ENCODE results near the gene DPP10. TPM values are rescaled to one million over a fixed set of nuclear protein-coding genes. Genes with fewer than 3 reads are reported as not detected.

DPP10 gene
- total and polyA plus RNA-seq, 4 donors: 0.04 to 4.1 (median 0.48) TPM

DNA sequence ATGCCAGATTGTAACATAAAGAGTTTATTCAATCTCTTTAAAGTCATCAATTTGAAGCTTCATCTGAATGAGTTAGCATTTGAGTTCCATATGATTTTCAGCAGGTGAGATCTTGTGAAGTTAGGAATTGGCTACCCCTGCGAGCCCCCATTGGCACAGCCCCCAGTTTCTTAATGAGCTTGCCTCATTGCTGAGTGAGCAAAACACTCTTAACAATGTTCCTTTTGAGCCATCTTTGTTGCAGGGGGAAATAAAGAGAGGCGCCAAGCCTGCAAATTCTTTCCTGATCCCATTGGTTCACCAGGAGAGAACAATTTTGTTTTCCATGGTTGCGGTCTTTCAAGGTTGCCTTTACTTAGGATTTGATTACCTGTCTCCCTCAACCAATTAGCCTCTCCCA is 18.7 kb downstream of the DPP10 start:
- no peak for TF ChIP-seq YY1 (IDR thresholded peaks at IDR 0.05)
- no peak for TF ChIP-seq HNF4A (conservative IDR thresholded peaks at IDR 0.05)
- no peak for TF ChIP-seq FOXA1 (IDR thresholded peaks at IDR 0.05)
- TF ChIP-seq TAF1 (conservative IDR thresholded peaks at IDR 0.05): no peak
- no peak for TF ChIP-seq FOXA2 (IDR thresholded peaks at IDR 0.05)
- TF ChIP-seq GABPA (IDR thresholded peaks at IDR 0.05 in 1 of 2, conservative IDR thresholded peaks at IDR 0.05 in 1 of 2): no peak
- TF ChIP-seq, protein P1, sequence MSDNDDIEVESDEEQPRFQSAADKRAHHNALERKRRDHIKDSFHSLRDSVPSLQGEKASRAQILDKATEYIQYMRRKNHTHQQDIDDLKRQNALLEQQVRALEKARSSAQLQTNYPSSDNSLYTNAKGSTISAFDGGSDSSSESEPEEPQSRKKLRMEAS (IDR thresholded peaks at IDR 0.05): no peak
- no peak for TF ChIP-seq RAD21 (IDR thresholded peaks at IDR 0.05)
- TF ChIP-seq, protein P2, sequence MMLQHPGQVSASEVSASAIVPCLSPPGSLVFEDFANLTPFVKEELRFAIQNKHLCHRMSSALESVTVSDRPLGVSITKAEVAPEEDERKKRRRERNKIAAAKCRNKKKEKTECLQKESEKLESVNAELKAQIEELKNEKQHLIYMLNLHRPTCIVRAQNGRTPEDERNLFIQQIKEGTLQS (IDR thresholded peaks at IDR 0.05): no peak
- TF ChIP-seq EGR1 (IDR thresholded peaks at IDR 0.05; ENCODE audit: low read depth in 2 of 2): no peak
- TF ChIP-seq, protein P3, sequence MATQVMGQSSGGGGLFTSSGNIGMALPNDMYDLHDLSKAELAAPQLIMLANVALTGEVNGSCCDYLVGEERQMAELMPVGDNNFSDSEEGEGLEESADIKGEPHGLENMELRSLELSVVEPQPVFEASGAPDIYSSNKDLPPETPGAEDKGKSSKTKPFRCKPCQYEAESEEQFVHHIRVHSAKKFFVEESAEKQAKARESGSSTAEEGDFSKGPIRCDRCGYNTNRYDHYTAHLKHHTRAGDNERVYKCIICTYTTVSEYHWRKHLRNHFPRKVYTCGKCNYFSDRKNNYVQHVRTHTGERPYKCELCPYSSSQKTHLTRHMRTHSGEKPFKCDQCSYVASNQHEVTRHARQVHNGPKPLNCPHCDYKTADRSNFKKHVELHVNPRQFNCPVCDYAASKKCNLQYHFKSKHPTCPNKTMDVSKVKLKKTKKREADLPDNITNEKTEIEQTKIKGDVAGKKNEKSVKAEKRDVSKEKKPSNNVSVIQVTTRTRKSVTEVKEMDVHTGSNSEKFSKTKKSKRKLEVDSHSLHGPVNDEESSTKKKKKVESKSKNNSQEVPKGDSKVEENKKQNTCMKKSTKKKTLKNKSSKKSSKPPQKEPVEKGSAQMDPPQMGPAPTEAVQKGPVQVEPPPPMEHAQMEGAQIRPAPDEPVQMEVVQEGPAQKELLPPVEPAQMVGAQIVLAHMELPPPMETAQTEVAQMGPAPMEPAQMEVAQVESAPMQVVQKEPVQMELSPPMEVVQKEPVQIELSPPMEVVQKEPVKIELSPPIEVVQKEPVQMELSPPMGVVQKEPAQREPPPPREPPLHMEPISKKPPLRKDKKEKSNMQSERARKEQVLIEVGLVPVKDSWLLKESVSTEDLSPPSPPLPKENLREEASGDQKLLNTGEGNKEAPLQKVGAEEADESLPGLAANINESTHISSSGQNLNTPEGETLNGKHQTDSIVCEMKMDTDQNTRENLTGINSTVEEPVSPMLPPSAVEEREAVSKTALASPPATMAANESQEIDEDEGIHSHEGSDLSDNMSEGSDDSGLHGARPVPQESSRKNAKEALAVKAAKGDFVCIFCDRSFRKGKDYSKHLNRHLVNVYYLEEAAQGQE (IDR thresholded peaks at IDR 0.05): no peak
- TF ChIP-seq, protein P4, sequence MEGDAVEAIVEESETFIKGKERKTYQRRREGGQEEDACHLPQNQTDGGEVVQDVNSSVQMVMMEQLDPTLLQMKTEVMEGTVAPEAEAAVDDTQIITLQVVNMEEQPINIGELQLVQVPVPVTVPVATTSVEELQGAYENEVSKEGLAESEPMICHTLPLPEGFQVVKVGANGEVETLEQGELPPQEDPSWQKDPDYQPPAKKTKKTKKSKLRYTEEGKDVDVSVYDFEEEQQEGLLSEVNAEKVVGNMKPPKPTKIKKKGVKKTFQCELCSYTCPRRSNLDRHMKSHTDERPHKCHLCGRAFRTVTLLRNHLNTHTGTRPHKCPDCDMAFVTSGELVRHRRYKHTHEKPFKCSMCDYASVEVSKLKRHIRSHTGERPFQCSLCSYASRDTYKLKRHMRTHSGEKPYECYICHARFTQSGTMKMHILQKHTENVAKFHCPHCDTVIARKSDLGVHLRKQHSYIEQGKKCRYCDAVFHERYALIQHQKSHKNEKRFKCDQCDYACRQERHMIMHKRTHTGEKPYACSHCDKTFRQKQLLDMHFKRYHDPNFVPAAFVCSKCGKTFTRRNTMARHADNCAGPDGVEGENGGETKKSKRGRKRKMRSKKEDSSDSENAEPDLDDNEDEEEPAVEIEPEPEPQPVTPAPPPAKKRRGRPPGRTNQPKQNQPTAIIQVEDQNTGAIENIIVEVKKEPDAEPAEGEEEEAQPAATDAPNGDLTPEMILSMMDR (IDR thresholded peaks at IDR 0.05; ENCODE audit: low read depth, low read length, missing input control): no peak
- TF ChIP-seq JUND (IDR thresholded peaks at IDR 0.05): no peak
- TF ChIP-seq RXRA (IDR thresholded peaks at IDR 0.05): no peak
- no peak for TF ChIP-seq NR2F2 (IDR thresholded peaks at IDR 0.05)
- no peak for TF ChIP-seq HNF4G (IDR thresholded peaks at IDR 0.05)
- TF ChIP-seq, protein P5, sequence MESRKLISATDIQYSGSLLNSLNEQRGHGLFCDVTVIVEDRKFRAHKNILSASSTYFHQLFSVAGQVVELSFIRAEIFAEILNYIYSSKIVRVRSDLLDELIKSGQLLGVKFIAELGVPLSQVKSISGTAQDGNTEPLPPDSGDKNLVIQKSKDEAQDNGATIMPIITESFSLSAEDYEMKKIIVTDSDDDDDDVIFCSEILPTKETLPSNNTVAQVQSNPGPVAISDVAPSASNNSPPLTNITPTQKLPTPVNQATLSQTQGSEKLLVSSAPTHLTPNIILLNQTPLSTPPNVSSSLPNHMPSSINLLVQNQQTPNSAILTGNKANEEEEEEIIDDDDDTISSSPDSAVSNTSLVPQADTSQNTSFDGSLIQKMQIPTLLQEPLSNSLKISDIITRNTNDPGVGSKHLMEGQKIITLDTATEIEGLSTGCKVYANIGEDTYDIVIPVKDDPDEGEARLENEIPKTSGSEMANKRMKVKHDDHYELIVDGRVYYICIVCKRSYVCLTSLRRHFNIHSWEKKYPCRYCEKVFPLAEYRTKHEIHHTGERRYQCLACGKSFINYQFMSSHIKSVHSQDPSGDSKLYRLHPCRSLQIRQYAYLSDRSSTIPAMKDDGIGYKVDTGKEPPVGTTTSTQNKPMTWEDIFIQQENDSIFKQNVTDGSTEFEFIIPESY (IDR thresholded peaks at IDR 0.05): no peak
- no peak for TF ChIP-seq SP1 (IDR thresholded peaks at IDR 0.05)
- no peak overlapping the region for H3K4me3 ChIP-seq (ENCODE audit: low read depth in 1 of 3, low read length in 3 of 3)
- H3K27me3 ChIP-seq (ENCODE audit: control insufficient read depth in 4 of 4, insufficient read depth in 4 of 4, low read length in 3 of 4): peaks cover 0 to 4% (median 1%) of the 10 kb centered on the region in 4 donors
- 86% methylated on average over 3 of the region's 3 CpGs for WGBS
- H3K27ac ChIP-seq (ENCODE audit: low read depth in 1 of 2, low read length in 2 of 2): no peak overlapping the region
- no peaks in the 10 kb centered on the region for H3K9me3 ChIP-seq (ENCODE audit: control insufficient read depth in 4 of 4, low read length in 3 of 4)
- H3K4me1 ChIP-seq (ENCODE audit: control insufficient read depth in 4 of 4, insufficient read depth in 4 of 4, low read length in 3 of 4): no peaks in the 10 kb centered on the region
- no peaks in the 10 kb centered on the region for H3K36me3 ChIP-seq (ENCODE audit: control insufficient read depth in 4 of 4, insufficient read depth in 3 of 4, low read depth in 1 of 4, low read length in 3 of 4)
- no peak overlapping the region for H3K9ac ChIP-seq (ENCODE audit: low read depth in 1 of 2, low read length in 2 of 2)
- no peak for DNase-seq (ENCODE audit: low spot score)

Measured in liver (tissue), 9 donors.